Omental fat pad (tissue), 4 donors: ENCODE results near the gene CMTM2. TPM values are rescaled to one million over a fixed set of nuclear protein-coding genes. Genes with fewer than 3 reads are reported as not detected.

ENCODE experiments used
- ATAC-seq: fragments of 150-250 bp; one replicate; pipeline ENCODE4 v1.9.1; 2016; ENCODE audit warnings: mild to moderate bottlenecking, moderate library complexity; ENCODE audit not compliant: low FRiP score
- DNase-seq: peaks from one replicate; pipeline ENCODE4 v3.0.0-alpha.2; 2019; ENCODE audit warnings: low spot score
- CTCF ChIP-seq, 3 donors: fragments of 450-650 bp; IDR thresholded peaks; one replicate each; pipeline ENCODE4 v1.5.1; 2016 to 2017; ENCODE audit warnings: antibody characterized with exemption in 3 of 3, mild to moderate bottlenecking in 3 of 3, moderate library complexity in 2 of 3
- total RNA-seq, 4 donors: library from RNA; depleted of rRNA; stranded (reverse); fragments of >200 nt; gene quantifications; one replicate each; pipeline ENCODE4 v1.1.0, GENCODE V29; 2016

CMTM2 gene
- total RNA-seq, 4 donors from 2014 or later, result 1.1 to 5.7 (median 1.2) TPM; not detected in 1

- no peak for TF ChIP-seq CTCF (IDR thresholded peaks at IDR 0.05)
- DNase-seq (no peak), ATAC-seq (peak; percentile 55)
Observed at GRCh38 chr16:66616592-66616991, 37.3 kb downstream of the CMTM2 start.

GRCh38 chr16:66617010-66617434 is 37.8 kb downstream of the CMTM2 start:
- ATAC-seq, result no peak
- no peak for TF ChIP-seq CTCF (IDR thresholded peaks at IDR 0.05)
- DNase-seq, result no peak

- DNase-seq (no peak), ATAC-seq (no peak)
- TF ChIP-seq CTCF (IDR thresholded peaks at IDR 0.05), result no peak
Observed at GRCh38 chr16:66617728-66618127, 38.5 kb downstream of the CMTM2 start.

- DNase-seq (no peak), ATAC-seq (peak; percentile 83)
- TF ChIP-seq CTCF (IDR thresholded peaks at IDR 0.05), result no peak
Observed at GRCh38 chr16:66618588-66619375, 39.5 kb downstream of the CMTM2 start.

GRCh38 chr16:66619534-66620428 is 40.5 kb downstream of the CMTM2 start:
- no peak for TF ChIP-seq CTCF (IDR thresholded peaks at IDR 0.05)
- ATAC-seq (no peak), DNase-seq (no peak)

GRCh38 chr16:66620429-66620795 is 41.1 kb downstream of the CMTM2 start:
- TF ChIP-seq CTCF (IDR thresholded peaks at IDR 0.05), result no peak
- ATAC-seq (no peak), DNase-seq (no peak)
